ENCODE data around the gene RPUSD4. TPM values are rescaled to one million over a fixed set of nuclear protein-coding genes. Genes with fewer than 3 reads are reported as not detected.

The RPUSD4 gene
- total RNA-seq, 1 donor from 2014 or later = 7.3 TPM

DNA sequence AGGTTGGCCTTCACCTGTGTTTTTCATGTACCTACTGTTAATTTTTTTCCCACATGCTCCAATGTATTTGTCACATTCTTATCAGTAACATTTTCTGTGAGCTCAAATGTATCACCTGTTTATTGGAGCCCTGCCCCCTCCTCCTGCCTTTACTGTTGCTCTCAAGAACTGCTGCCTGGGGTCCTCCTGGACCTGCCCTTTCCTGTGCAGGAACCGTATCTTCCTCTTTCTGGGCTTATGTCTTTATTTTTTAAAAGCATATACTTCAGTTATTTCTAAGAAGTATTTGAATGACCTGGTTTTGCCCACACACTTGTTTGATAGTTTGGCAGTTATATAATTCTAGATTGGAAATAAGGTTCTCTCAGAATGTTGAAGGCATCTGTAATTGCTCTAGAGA is 6.0 kb upstream of the RPUSD4 start:
- Histone ChIP-seq H3K27me3 (no peaks in the 10 kb centered on the region), H3K27ac (no peak overlapping the region), H3K4me3 (no peak overlapping the region), H3K9me3 (no peaks in the 10 kb centered on the region), H3K4me1 (no peaks in the 10 kb centered on the region), H3K36me3 (no peaks in the 10 kb centered on the region)
- intact Hi-C loops (cut with DNase I) = no loop called here
- no peak for DNase-seq (ENCODE audit: low spot score in 2 of 2)
- TF ChIP-seq CTCF (IDR thresholded peaks at IDR 0.05) = no peak

DNA sequence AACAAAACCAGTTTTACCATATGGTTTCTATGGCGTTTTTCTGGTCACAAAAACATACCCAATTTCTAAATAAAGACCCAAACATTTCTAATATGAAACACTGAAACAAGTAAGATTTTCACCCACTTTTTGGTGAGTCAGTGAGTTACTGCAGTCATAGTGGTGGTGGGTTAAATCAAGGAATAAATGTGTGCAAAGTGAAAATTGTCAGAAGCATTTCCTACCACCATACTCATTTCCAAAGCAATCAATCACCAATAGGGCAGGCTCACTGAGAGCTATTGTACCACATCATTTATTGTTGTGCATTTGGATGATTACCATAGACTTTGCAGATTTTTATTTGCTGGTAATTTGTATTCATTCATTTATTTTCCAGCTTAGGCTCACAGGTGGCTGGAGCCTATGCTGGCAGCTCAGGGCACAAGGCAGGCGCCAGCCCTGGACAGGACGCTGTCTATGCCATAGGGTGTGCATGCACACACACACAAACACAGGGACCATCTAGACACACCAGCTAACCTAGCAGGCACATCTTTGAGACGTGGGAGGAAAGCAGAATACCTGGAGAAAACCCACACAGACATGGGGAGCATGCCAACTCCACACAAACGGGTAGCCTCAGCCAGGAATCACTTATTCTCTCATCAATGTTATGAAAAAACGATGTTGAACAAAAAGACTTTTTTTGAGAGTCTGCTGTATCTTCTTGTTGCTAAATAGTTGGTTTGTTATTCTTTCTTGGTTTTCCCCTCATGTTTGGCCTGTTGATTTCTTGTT is 5.3 kb upstream of the RPUSD4 start:
- Histone ChIP-seq H3K4me1 (no peaks in the 10 kb centered on the region), H3K9me3 (no peaks in the 10 kb centered on the region), H3K36me3 (no peaks in the 10 kb centered on the region), H3K4me3 (no peak overlapping the region), H3K27me3 (no peaks in the 10 kb centered on the region), H3K27ac (no peak overlapping the region)
- intact Hi-C loops (cut with DNase I) = no loop called here
- no peak for TF ChIP-seq CTCF (IDR thresholded peaks at IDR 0.05)
- no peak for DNase-seq (ENCODE audit: low spot score in 2 of 2)

DNA sequence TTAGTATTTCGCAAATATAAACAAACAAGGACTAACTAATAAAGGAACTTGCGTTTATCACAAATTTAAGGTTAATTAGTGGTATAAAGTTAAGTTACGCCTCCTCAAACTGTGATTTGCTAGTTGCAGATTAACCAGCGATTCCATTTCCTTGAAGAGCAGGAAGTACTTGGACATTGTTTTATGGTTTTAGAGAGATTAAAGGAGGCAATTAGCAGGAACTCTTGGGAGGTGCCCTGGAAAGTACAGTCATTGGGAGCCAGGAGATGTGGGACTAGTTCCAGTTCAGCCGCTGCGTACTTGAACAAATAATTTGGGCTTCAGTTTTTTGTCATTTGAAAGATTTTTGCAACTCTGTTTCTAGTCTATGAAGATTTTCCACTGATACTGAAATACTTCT is 3.4 kb upstream of the RPUSD4 start:
- H3K9me3 ChIP-seq = no peaks in the 10 kb centered on the region
- no peaks in the 10 kb centered on the region for H3K27me3 ChIP-seq
- H3K4me3 ChIP-seq = no peak overlapping the region
- H3K36me3 ChIP-seq = no peaks in the 10 kb centered on the region
- intact Hi-C loops (cut with DNase I) = loop anchor here (5.0 kb wide), 4 partner anchors 67 to 1103 kb away; partner anchors contain the start of genes CHEK1, ST3GAL4, TIRAP and TMEM218
- TF ChIP-seq CTCF (IDR thresholded peaks at IDR 0.05) = no peak
- no peak overlapping the region for H3K27ac ChIP-seq
- peaks cover 0 to 5% of the 10 kb centered on the region in 2 donors for H3K4me1 ChIP-seq
- no peak for DNase-seq (ENCODE audit: low spot score in 2 of 2)

DNA sequence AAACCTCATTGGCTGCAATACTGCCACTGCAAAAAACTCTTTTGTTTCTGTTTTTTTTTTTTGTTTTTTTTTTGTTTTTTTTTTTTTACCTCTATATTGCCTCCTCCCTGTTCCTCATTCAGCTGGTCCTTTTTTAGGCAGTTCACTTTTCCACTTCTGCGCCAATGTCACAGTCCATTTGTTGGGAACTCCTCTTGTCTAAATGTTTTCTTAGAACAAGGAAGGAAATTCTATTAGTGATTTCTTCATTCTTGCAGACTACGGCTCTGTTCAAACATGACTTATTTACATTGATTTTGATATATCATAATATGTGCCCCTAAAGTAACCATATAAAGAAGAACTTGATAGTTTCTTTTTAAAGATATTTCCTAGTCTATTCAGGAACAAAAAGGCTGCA is 3.0 kb upstream of the RPUSD4 start:
- Histone ChIP-seq H3K27ac (no peak overlapping the region), H3K4me3 (no peak overlapping the region), H3K4me1 (peaks cover 0 to 5% of the 10 kb centered on the region in 2 donors), H3K27me3 (no peaks in the 10 kb centered on the region), H3K9me3 (no peaks in the 10 kb centered on the region), H3K36me3 (peaks cover 0 to 3% of the 10 kb centered on the region in 2 donors)
- intact Hi-C loops (cut with DNase I) = loop anchor here (5.0 kb wide), 4 partner anchors 68 to 1102 kb away; partner anchors contain the start of genes CHEK1, ST3GAL4, TIRAP and TMEM218
- TF ChIP-seq CTCF (IDR thresholded peaks at IDR 0.05) = no peak
- no peak for DNase-seq (ENCODE audit: low spot score in 2 of 2)

- Histone ChIP-seq H3K4me1 (peaks cover 0 to 5% of the 10 kb centered on the region in 2 donors), H3K36me3 (peaks cover 11 to 17% of the 10 kb centered on the region in 2 donors), H3K4me3 (peak overlapping the region; percentile 78 to 89), H3K9me3 (no peaks in the 10 kb centered on the region), H3K27ac (peak overlapping the region; percentile 6 to 42), H3K27me3 (no peaks in the 10 kb centered on the region)
- intact Hi-C loops (cut with DNase I) = loop anchor here (5.0 kb wide), 4 partner anchors 70 to 1100 kb away; partner anchors contain the start of genes CHEK1, ST3GAL4, TIRAP and TMEM218
- TF ChIP-seq CTCF (IDR thresholded peaks at IDR 0.05) = no peak
- no peak for DNase-seq (ENCODE audit: low spot score in 2 of 2)
Measured at GRCh38 chr11:126212089-126212660, 725 bp upstream of the RPUSD4 start.
